K562 (cell line): Measurements from ENCODE around the gene TNN. TPM values are rescaled to one million over a fixed set of nuclear protein-coding genes. Genes with fewer than 3 reads are reported as not detected.

Experiments used
- BHLHE40 ChIP-seq: IDR thresholded peaks from 2 replicates; pipeline ENCODE4 v1.6.1; 2011; ENCODE audit warnings: low read length, improper control_type of control experiment
- CHCHD3 ChIP-seq: fragments of 250-450 bp; sonication (Bioruptor Pico); IDR thresholded peaks from 2 replicates; pipeline ENCODE4 v2.1.2; 2022; ENCODE audit warnings: mild to moderate bottlenecking
- NR1H2 ChIP-seq: sonication (generic); formaldehyde crosslinking; IDR thresholded peaks from 2 replicates; pipeline ENCODE4 v1.4.0; 2020; ENCODE audit warnings: mild to moderate bottlenecking, missing genetic modification reagents
- SMARCA4 ChIP-seq: fragments of 450-650 bp; IDR thresholded peaks from 2 replicates; pipeline ENCODE4 v1.6.1; 2016
- SRSF1 ChIP-seq: fragments of 200-400 bp; formaldehyde crosslinking; IDR thresholded peaks from 2 replicates; pipeline ENCODE4 v1.6.1; 2017; ENCODE audit warnings: mild to moderate bottlenecking, low read depth, low read length, moderate library complexity
- SRSF9 ChIP-seq: fragments of 200-400 bp; formaldehyde crosslinking; IDR thresholded peaks from 2 replicates; pipeline ENCODE4 v1.6.1; 2017; ENCODE audit warnings: low read depth, low read length, borderline replicate concordance
- ZNF174 ChIP-seq: fragments of 250-450 bp; sonication (Bioruptor Pico); IDR thresholded peaks from 2 replicates; pipeline ENCODE4 v1.4.0; 2020; ENCODE audit warnings: mild to moderate bottlenecking
- polyA plus RNA-seq, 8 experiments: library from polyadenylated mRNA; depleted of rRNA in 4 of 8; stranded (reverse) in 5 of 8; unstranded in 3 of 8; fragments of >200 nt; fragmentation: Nextera tagmentation in 2 of 8; fragmentation: Illumina TruSeq in 1 of 8; extraction: Ambion mirVana in 2 of 8; extraction: Trizol in 1 of 8; gene quantifications; 2 replicates each; pipeline versions ENCODE4 v1.2.1 to v1.2.3, GENCODE V29; 2011 to 2014; ENCODE audit warnings: inconsistent platforms in 1 of 8, missing spikeins in 1 of 8
- total RNA-seq, 7 experiments: library from RNA; depleted of rRNA in 6 of 7; stranded (reverse); fragments of >200 nt in 6 of 7; fragmentation: Illumina TruSeq in 2 of 7; extraction: Trizol in 2 of 7; gene quantifications; 2 replicates each; pipeline versions ENCODE4 v1.2.1 to v1.2.3, GENCODE V29; 2011 to 2021; ENCODE audit warnings: low replicate concordance in 1 of 7
- TF ChIP-seq, protein P1 (sequence below): fragments of 450-650 bp; formaldehyde crosslinking; IDR thresholded peaks from 2 replicates; pipeline ENCODE4 v1.4.0; 2022; ENCODE audit warnings: mild to moderate bottlenecking, moderate library complexity
- TF ChIP-seq, protein P2 (sequence below): IDR thresholded peaks from 2 replicates; pipeline ENCODE4 v1.6.1; 2011; ENCODE audit warnings: borderline replicate concordance, low read depth, mild to moderate bottlenecking, moderate library complexity, low read length; ENCODE audit not compliant: insufficient read depth, poor library complexity, severe bottlenecking
- TF ChIP-seq, protein P3 (sequence below): fragments of 450-650 bp; formaldehyde crosslinking; IDR thresholded peaks from 2 replicates; pipeline ENCODE4 v1.4.0; 2020; ENCODE audit warnings: mild to moderate bottlenecking, moderate library complexity

TNN gene
- total and polyA plus RNA-seq, 9 of the 15 experiments (the other 6 are each of a cell fraction or from before 2014, with no cell fraction given) = 0.01 to 0.09 (median 0.07) TPM; not detected in 4

DNA sequence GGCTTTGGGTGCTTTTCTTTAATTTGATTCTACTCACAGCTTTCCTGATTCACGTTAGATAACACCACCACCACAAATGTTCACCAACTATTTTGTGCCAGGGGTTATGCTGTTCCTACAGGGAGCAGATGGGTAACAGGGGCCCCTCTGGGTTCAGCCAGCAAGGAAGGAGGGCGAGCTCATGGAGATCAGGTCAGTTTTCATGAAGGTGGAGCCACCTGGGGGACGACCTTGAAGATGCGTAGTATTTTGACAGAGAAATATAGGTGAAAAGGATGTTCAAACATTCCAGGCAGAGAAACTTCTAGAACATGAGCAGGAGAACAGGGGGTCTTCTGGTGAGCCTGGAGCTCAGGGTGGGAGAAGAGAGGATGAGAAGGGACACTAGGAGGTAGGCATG, 96.1 kb downstream of the TNN start (continued):
- TF ChIP-seq, protein P1, sequence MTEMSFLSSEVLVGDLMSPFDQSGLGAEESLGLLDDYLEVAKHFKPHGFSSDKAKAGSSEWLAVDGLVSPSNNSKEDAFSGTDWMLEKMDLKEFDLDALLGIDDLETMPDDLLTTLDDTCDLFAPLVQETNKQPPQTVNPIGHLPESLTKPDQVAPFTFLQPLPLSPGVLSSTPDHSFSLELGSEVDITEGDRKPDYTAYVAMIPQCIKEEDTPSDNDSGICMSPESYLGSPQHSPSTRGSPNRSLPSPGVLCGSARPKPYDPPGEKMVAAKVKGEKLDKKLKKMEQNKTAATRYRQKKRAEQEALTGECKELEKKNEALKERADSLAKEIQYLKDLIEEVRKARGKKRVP (CRISPR knock-in tag) = no peak
- no peak for TF ChIP-seq SMARCA4
- TF ChIP-seq, protein P2, sequence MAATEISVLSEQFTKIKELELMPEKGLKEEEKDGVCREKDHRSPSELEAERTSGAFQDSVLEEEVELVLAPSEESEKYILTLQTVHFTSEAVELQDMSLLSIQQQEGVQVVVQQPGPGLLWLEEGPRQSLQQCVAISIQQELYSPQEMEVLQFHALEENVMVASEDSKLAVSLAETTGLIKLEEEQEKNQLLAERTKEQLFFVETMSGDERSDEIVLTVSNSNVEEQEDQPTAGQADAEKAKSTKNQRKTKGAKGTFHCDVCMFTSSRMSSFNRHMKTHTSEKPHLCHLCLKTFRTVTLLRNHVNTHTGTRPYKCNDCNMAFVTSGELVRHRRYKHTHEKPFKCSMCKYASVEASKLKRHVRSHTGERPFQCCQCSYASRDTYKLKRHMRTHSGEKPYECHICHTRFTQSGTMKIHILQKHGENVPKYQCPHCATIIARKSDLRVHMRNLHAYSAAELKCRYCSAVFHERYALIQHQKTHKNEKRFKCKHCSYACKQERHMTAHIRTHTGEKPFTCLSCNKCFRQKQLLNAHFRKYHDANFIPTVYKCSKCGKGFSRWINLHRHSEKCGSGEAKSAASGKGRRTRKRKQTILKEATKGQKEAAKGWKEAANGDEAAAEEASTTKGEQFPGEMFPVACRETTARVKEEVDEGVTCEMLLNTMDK = peak; percentile 37
- no peak for TF ChIP-seq NR1H2 (CRISPR knock-in tag)
- TF ChIP-seq SRSF9 = no peak
- TF ChIP-seq CHCHD3 (CRISPR knock-in tag) = no peak
- TF ChIP-seq, protein P3, sequence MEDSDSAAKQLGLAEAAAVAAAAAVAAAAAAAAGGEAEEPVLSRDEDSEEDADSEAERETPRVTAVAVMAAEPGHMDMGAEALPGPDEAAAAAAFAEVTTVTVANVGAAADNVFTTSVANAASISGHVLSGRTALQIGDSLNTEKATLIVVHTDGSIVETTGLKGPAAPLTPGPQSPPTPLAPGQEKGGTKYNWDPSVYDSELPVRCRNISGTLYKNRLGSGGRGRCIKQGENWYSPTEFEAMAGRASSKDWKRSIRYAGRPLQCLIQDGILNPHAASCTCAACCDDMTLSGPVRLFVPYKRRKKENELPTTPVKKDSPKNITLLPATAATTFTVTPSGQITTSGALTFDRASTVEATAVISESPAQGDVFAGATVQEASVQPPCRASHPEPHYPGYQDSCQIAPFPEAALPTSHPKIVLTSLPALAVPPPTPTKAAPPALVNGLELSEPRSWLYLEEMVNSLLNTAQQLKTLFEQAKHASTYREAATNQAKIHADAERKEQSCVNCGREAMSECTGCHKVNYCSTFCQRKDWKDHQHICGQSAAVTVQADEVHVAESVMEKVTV (CRISPR knock-in tag) = no peak
- TF ChIP-seq ZNF174 (CRISPR knock-in tag) = no peak
- TF ChIP-seq BHLHE40 = no peak
- TF ChIP-seq SRSF1 = no peak
- TF ChIP-seq, all 486 proteins: peak for 3
